SH-SY5Y (cell line): ENCODE results near the gene STRAP.

Source experiments
- GATA2 ChIP-seq: IDR thresholded peaks from 2 replicates; pipeline ENCODE4 v1.6.1; 2011; ENCODE audit warnings: mild to moderate bottlenecking, low read depth, low read length
- GATA3 ChIP-seq: IDR thresholded peaks from 2 replicates; pipeline ENCODE4 v1.6.1; 2011; ENCODE audit warnings: low read depth, mild to moderate bottlenecking, low read length, moderate library complexity

GRCh38 chr12:15939111-15939510 is 56.9 kb downstream of the STRAP start:
- no peak for TF ChIP-seq GATA2
- TF ChIP-seq GATA3: no peak
